GM18502 (cell line): ENCODE measurements around the gene TBATA.

ENCODE experiments used
- ATAC-seq: cut with Tn5 transposase; IDR thresholded peaks from one replicate; pipeline ENCODE4 v1.9.1; 2021; ENCODE audit warnings: mild to moderate bottlenecking; ENCODE audit not compliant: unreplicated experiment, poor library complexity

Gene TBATA

GRCh38 chr10:70748801-70749573 lies 36.2 kb downstream of the TBATA start:
- ATAC-seq: no peak

- ATAC-seq: no peak
These were observed 36.9 kb downstream of the TBATA start for GRCh38 chr10:70748305-70748704.

GRCh38 chr10:70747192-70747965 lies 37.8 kb downstream of the TBATA start:
- no peak for ATAC-seq

- ATAC-seq: no peak
These were observed 39.6 kb downstream of the TBATA start for GRCh38 chr10:70745555-70745954.

DNA sequence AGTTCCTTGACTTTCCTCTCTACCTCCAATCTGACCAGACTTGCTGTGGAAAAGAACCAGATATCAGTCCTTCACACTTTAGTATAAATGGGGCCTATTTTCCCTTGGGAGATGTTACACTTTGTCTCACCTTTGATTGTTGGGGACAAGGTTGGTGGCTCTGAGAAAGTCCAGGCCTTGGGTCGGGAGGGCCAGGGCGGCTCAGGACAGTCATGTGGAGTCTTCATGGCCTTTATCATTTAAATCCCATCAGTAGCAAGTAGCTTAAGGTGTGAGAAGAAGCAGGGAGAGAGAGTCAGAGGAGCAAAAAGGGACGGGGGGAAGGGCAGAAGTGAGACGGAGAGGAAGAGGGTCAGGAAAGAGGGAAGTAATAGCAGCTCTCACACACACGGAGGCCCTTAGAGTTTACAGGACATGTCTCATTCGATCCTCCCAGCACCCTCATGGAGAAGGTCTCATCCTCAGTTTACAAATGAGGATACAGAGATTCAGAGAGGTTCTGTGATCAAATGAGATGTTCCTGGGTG lies 40.5 kb downstream of the TBATA start:
- ATAC-seq: no peak

- ATAC-seq: no peak
These were observed 41.3 kb downstream of the TBATA start for GRCh38 chr10:70743879-70744278.

- ATAC-seq: no peak
These were observed 41.8 kb downstream of the TBATA start for GRCh38 chr10:70743430-70743788.

DNA sequence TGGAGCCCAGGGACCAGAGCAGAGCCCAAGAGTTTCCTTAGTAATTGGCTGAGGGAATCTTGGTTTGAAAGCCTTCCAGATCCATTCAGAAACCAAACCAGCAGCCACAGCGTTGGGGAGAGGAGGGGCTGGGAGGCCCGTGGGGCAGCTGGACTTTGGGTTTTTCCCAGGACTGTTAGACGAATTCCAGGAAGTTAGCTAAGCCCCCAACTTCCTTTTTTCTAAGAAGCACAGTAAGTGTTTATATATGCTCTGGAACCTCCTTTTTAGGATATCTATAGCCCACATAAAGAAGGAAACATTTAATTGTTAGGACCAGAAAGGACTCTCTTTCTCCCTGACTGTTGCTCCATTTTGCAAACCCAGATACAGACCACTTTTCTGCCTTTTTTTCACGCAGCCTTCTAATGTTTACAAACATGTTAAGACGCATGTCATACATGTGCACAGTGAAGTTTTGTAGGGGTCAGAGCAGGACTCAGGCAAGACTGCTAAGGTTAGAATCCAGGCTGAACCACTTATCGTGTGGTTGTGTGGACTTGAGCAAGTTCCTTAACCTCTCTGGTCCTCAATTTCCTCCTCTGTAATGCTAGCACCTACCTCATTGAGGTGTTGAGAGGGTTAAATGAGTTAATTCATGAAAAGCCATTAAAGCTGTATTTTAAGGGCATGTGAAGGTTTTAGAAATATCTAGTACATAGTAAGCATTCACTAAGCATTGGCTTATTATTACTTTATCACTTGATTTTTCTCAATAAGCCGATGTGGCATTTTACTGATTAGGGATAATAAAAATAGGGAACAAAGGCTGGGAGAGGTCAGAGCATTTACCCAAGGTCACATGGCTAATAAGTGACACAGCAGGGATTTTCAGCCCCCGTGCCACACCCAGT lies 42.4 kb downstream of the TBATA start:
- no peak for ATAC-seq

DNA sequence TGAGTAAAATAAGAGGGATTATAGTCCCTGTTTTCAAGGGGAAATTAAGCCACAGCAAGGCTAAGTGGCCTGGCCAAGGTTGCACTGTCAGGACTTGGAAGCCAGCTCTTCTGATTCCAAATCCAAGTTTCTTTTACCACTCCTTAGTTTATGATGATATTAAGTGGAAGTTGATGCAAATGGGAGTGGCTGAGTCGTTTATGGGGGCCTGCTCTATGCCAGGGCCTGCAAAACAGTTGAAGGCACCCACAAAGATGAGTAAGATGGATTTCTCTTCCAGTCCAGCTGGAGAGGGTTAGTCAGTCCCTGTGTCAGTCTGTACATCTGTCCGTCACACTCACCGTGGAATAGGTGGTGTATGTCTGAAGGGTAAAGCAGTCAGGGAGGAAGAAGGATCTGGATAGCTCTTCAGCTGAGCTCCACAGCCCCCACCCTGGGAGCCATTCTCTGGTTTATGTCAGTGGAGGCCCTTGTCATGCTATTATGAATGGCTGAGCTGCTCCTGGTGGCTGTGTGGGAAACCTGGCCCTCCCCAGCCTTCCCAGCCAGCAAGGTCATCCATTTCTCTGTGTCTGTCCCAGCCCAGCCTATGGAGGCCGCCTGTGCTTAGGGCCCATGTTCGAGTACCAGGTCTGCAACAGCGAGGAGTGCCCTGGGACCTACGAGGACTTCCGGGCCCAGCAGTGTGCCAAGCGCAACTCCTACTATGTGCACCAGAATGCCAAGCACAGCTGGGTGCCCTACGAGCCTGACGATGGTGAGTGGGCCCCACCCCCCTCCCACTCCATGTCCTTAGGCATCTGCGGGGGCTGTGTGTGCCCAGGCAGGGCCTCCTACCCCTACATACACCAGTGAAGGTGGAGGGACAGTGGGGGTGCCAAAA lies 44.5 kb downstream of the TBATA start:
- no peak for ATAC-seq

- ATAC-seq: no peak
These were observed 46.4 kb downstream of the TBATA start for GRCh38 chr10:70738761-70739121.

DNA sequence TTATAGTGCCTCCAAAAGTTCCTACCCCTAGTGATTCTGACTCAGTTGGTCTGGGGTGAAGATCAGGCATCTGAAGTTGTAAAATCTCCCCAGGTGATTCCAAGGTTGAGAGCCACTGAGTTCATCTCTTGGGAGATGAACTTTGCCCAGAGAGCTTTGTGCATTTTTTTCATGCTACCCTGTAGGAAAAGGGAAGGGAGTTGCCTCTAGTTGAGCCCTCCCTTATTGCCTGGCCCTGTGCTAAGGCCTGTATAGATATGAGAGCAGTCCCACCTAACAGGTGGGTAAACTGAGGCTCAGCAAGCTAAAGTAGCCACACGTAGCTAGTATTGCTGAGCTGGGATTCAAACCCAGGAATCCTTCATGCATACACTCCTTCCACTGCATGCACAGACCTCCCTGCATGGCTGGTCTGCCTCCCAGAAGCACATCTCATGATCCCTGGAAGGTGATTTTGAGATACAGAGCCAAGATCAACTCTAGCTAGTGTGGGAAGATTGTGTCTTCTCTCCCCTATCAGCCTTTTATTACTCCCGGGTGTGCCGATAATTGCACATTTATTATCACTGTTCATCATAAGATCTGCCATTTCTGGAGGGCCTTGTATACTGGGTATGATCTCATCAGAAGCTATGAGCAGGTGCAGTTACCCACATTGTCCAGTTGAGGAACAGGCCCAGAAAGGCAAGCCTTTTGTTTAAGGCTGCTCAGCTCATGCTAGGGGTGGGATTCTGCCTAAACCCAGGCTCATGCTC lies 47.0 kb downstream of the TBATA start:
- no peak for ATAC-seq

- ATAC-seq: no peak
These were observed 47.9 kb downstream of the TBATA start for GRCh38 chr10:70737250-70737649.

GRCh38 chr10:70736525-70736924 lies 48.7 kb downstream of the TBATA start:
- no peak for ATAC-seq

DNA sequence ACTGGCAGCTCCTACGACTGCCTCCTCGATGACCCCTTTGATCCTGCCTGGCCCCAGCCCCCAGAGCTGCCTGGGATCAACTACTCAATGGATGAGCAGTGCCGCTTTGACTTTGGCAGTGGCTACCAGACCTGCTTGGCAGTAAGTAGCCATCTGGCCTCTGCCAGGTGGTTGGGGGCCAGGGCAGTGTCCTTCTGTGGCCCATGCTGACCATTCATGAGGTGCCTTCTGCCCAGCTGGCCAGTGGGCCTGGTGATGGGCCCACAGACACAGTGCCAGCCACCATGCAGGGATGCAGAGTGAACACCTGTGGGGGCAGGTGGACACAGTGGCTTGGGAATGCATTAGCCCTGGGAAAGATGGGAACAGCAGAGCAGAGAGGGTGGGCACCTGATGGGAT lies 50.0 kb downstream of the TBATA start:
- no peak for ATAC-seq

DNA sequence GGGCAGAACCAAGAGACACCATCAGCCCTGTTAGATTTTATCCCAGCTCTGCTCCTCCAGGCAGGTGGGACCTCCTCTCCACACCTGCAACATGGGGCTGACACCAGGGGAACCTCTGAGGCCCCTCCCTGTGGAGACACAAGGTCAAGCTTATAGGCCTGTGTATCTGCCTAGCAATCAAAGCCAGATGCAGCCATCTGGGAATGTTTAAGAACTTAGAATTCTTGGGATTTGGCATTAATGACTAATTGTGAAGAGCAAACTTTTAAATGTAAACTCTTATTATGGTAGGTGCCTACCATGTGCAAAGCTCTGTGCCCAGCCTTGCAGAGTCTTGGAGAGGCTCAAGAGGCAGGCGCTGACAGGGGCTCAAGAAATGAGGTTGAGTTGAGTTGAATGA lies 52.1 kb downstream of the TBATA start:
- no peak for ATAC-seq

- ATAC-seq: no peak
These were observed 52.6 kb downstream of the TBATA start for GRCh38 chr10:70732569-70732968.

DNA sequence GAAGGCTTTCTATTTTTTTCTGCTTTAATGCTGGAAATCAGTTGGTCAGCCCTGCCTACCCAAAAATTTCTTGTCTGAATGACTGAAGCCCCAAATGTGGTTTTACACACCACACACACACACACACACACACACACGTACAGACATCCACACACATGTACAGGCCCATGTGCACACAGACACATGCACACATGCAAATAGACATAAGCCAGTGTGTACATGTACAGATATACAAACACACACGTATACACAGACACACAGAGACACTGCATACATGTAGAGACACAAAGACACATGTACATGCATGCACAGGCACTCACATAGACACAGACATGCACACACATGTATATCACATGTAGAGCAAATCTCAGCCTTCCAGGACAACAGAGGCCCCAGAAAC lies 54.2 kb downstream of the TBATA start:
- ATAC-seq: no peak

- ATAC-seq: no peak
These were observed 55.3 kb downstream of the TBATA start for GRCh38 chr10:70729763-70730357.

- ATAC-seq: no peak
These were observed 56.8 kb downstream of the TBATA start for GRCh38 chr10:70728328-70728727.
